Osteoblast (primary cell): Measurements from ENCODE around the gene R3HDML. TPM values are rescaled to one million over a fixed set of nuclear protein-coding genes. Genes with fewer than 3 reads are reported as not detected.

Source experiments
- DNase-seq: peaks from one replicate; pipeline ENCODE4 v3.0.0; 2011; ENCODE audit warnings: low spot score, mixed read lengths; ENCODE audit not compliant: insufficient read length; ENCODE audit errors: missing footprints
- H2AFZ ChIP-seq: 2 replicates; pipeline ENCODE4 v1.6.0; 2011; ENCODE audit warnings: mild to moderate bottlenecking, low read length
- H3K27ac ChIP-seq: 2 replicates; pipeline ENCODE4 v1.5.1; 2011; ENCODE audit warnings: mild to moderate bottlenecking, low read depth, low read length, moderate library complexity
- H3K27me3 ChIP-seq: 2 replicates; pipeline ENCODE4 v1.6.0; 2012; ENCODE audit warnings: mild to moderate bottlenecking, control low read depth, inconsistent platforms, low read length, moderate library complexity; ENCODE audit not compliant: insufficient read depth
- H3K36me3 ChIP-seq: 2 replicates; pipeline ENCODE4 v1.5.1; 2011; ENCODE audit warnings: mild to moderate bottlenecking, low read length, control low read depth, moderate library complexity; ENCODE audit not compliant: insufficient read depth
- H3K4me1 ChIP-seq: 2 replicates; pipeline ENCODE4 v1.5.1; 2011; ENCODE audit warnings: mild to moderate bottlenecking, low read length, control low read depth, moderate library complexity; ENCODE audit not compliant: insufficient read depth
- H3K4me2 ChIP-seq: 2 replicates; pipeline ENCODE4 v1.6.0; 2011; ENCODE audit warnings: mild to moderate bottlenecking, low read length; ENCODE audit not compliant: insufficient read depth
- H3K4me3 ChIP-seq: fragments of 200-600 bp; sonication (generic); 3 replicates; pipeline ENCODE4 v1.5.1; 2012; ENCODE audit warnings: mild to moderate bottlenecking, low read length, inconsistent platforms; ENCODE audit not compliant: insufficient read depth
- H3K79me2 ChIP-seq: 2 replicates; pipeline ENCODE4 v1.6.0; 2012; ENCODE audit warnings: mild to moderate bottlenecking, low read length, control low read depth, inconsistent platforms; ENCODE audit not compliant: insufficient read depth
- H3K9me3 ChIP-seq: 2 replicates; pipeline ENCODE4 v1.5.1; 2011; ENCODE audit warnings: low read depth, low read length, control low read depth
- H4K20me1 ChIP-seq: 2 replicates; pipeline ENCODE4 v1.6.0; 2012; ENCODE audit warnings: mild to moderate bottlenecking, low read length, control low read depth; ENCODE audit not compliant: insufficient read depth
- CTCF ChIP-seq: IDR thresholded peaks from 2 replicates; pipeline ENCODE4 v1.5.1; 2011; ENCODE audit warnings: mild to moderate bottlenecking, low read depth, low read length, moderate library complexity; ENCODE audit errors: extremely low read depth
- total RNA-seq: library from RNA; depleted of rRNA; stranded (reverse); fragments of >200 nt; gene quantifications from 2 replicates; pipeline ENCODE4 v1.2.3, GENCODE V29; 2012

Gene R3HDML
- total RNA-seq, 1 donor, result not detected

GRCh38 chr20:44356353-44356723 is 19.5 kb downstream of the R3HDML start:
- Histone ChIP-seq H3K27ac (no peak overlapping the region), H3K27me3 (peaks cover 18% of the 10 kb centered on the region), H2AFZ (no peak overlapping the region), H4K20me1 (no peaks in the 10 kb centered on the region), H3K9me3 (no peaks in the 10 kb centered on the region), H3K36me3 (no peaks in the 10 kb centered on the region), H3K4me3 (no peak overlapping the region), H3K4me2 (no peak overlapping the region), H3K4me1 (no peaks in the 10 kb centered on the region), H3K79me2 (no peaks in the 10 kb centered on the region)
- no peak for TF ChIP-seq CTCF
- DNase-seq, result no peak

- Histone ChIP-seq H3K27ac (no peak overlapping the region), H3K27me3 (peaks cover 21% of the 10 kb centered on the region), H3K79me2 (no peaks in the 10 kb centered on the region), H3K36me3 (no peaks in the 10 kb centered on the region), H3K4me3 (no peak overlapping the region), H3K4me2 (no peak overlapping the region), H4K20me1 (no peaks in the 10 kb centered on the region), H3K9me3 (no peaks in the 10 kb centered on the region), H3K4me1 (no peaks in the 10 kb centered on the region), H2AFZ (no peak overlapping the region)
- TF ChIP-seq CTCF, result no peak
- no peak for DNase-seq
Observed at GRCh38 chr20:44357020-44357419, 20.2 kb downstream of the R3HDML start.

GRCh38 chr20:44357555-44358125 is 20.8 kb downstream of the R3HDML start:
- DNase-seq, result no peak
- H3K9me3 ChIP-seq, result no peaks in the 10 kb centered on the region

GRCh38 chr20:44358776-44359175 is 21.9 kb downstream of the R3HDML start:
- Histone ChIP-seq H4K20me1 (no peaks in the 10 kb centered on the region), H3K27me3 (peaks cover 21% of the 10 kb centered on the region), H3K27ac (no peak overlapping the region), H3K79me2 (no peaks in the 10 kb centered on the region), H3K9me3 (no peaks in the 10 kb centered on the region), H2AFZ (no peak overlapping the region), H3K36me3 (no peaks in the 10 kb centered on the region), H3K4me1 (no peaks in the 10 kb centered on the region), H3K4me2 (no peak overlapping the region), H3K4me3 (no peak overlapping the region)
- no peak for DNase-seq
- TF ChIP-seq CTCF, result no peak

More at GRCh38 chr20:44357555-44358125, 20.8 kb downstream of the R3HDML start:
- H4K20me1 ChIP-seq, result no peaks in the 10 kb centered on the region
- TF ChIP-seq CTCF, result no peak
- no peaks in the 10 kb centered on the region for H3K36me3 ChIP-seq
- no peak overlapping the region for H2AFZ ChIP-seq
- H3K4me2 ChIP-seq, result no peak overlapping the region
- H3K4me1 ChIP-seq, result no peaks in the 10 kb centered on the region
- H3K27me3 ChIP-seq, result peaks cover 21% of the 10 kb centered on the region
- H3K27ac ChIP-seq, result no peak overlapping the region
- H3K79me2 ChIP-seq, result no peaks in the 10 kb centered on the region
- H3K4me3 ChIP-seq, result no peak overlapping the region
